ENCODE results near the gene AQP2.

AQP2 gene

DNA sequence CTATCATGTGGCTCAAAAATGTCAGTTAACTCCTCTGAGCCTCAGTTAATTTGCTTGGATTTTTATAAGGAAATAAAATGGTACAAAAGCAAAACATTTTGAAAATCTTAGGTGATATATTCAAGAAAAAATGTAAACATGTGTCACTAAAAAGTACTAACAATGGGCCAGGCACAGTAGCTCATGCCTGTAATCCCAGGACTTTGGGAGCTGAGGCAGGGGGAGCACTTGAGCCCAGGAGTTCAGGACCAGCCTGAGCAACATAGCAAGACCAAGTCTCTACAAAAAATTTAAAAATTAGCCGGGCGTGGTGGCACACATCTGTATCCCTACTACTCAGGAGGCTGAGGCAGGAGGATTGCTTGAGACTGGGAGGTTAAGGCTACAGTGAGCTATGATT lies 47.9 kb downstream of the AQP2 start:
- DNase-seq: no peak

GRCh38 chr12:50003595-50003994 lies 53.1 kb downstream of the AQP2 start:
- no peak for DNase-seq

- no peak for DNase-seq
Measured at GRCh38 chr12:50004696-50005095, 54.2 kb downstream of the AQP2 start.

DNA sequence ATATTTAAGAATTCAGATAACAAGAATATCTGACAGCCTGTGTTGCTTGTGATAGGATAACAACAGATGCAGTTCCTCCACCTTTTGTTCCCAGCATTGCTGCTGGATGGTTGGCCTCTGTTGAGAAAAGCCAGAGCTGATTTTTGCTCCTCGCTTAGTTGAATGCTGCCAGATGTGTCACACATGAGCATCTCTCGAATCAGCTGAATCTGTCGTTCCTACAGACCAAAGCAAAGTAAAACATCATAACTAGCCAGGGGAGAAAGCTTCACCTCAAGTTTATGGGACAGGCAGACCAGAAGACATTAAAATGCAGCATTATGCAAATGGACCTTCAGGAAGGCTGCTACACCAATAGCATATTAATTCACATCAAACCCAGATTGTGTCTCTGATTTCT lies 54.6 kb downstream of the AQP2 start:
- DNase-seq: no peak

DNA sequence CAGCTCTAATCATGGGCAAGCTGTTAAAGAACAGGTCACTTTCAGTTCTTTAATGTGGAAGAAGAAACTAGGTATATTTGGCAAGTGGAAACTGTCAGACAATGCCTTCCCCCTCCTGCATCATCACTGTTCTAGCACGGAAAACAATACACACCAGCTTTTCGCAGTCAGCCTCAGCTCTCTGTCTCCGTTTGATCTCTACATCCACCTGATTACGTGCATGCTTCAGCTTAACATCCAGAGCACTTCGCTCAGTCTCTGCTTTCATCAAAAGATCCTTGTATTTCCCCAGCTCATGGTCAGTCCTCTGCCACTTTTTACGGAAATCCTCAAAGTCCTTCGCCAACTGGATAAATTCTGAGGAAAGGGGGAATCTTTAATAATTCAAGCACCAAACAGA lies 55.7 kb downstream of the AQP2 start:
- no peak for DNase-seq

DNA sequence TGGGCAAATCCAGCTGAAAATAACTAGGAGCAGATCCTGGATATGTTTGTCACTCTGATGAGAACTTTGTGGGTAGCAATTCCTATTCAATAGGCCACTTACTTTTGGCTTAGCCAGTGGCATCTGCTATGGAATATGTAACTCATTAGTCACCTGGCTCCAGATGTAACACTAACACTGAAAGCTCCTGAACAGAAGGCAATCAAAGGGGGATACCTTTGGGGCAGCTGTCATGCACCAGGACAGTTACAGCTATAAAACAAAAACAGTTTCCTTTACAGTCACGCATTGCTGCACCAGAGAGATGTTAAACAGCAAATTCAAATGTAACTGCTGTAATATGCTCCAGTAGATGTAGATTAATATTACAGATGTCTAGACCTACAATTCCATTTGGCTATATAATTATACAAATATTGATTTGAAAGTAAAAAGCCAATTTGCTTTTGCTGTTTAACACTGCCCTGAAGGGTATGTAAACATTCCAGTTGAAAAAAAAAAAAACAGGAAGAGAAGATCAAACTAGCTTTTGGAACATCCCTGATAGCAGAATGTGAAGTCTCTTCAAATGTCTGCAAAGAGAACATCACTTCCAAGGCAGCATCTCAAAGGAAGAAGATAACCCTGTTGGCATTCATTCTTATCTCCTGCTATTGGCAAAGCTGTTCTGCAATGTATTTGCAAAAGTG lies 56.4 kb downstream of the AQP2 start:
- DNase-seq: no peak

Measured in NCI-H1930 (cell line).